IMR-90 (cell line): Measurements from ENCODE around the gene GCC2. TPM values are rescaled to one million over a fixed set of nuclear protein-coding genes. Genes with fewer than 3 reads are reported as not detected.

Experiments used
- ATAC-seq: fragments of 200-7000 bp; cut with Tn5 transposase; 2 replicates; pipeline ENCODE4 v1.9.1; 2020; ENCODE audit warnings: low read depth, mild to moderate bottlenecking, moderate library complexity
- BruUV-seq: library from RNA; stranded (reverse); fragments of 400-500 nt; replicated peaks from 2 replicates; lab custom pipeline; 2021; lab: Mats Ljungman, UMichigan
- CTCF ChIA-PET: fragments of 300-600 bp; formaldehyde crosslinking; extraction: SDS; loops from one replicate; lab custom pipeline; 2021; ENCODE audit warnings: antibody characterized with exemption; lab: Yijun Ruan, JAX
- POLR2A ChIA-PET: fragments of 300-600 bp; sonication (Branson Sonifier 250); formaldehyde crosslinking; loops from one replicate; lab custom pipeline; 2022; ENCODE audit warnings: antibody characterized with exemption; ENCODE audit not compliant: unreplicated experiment; lab: Charles Lee
- DNase-seq: peaks from one replicate; pipeline ENCODE4 v3.0.0; 2013
- H2AFZ ChIP-seq: replicated peaks from 2 replicates; pipeline ENCODE3; 2013; ENCODE audit warnings: low read length, mild to moderate bottlenecking; ENCODE audit not compliant: poor library complexity
- H2AK5ac ChIP-seq: 2 replicates; pipeline ENCODE4 v1.6.1; 2013; ENCODE audit warnings: low read depth, low read length, inconsistent platforms
- H2AK9ac ChIP-seq: replicated peaks from 2 replicates; pipeline ENCODE3; 2013; ENCODE audit warnings: mild to moderate bottlenecking, low read depth, low read length, moderate library complexity; ENCODE audit not compliant: poor library complexity
- H2BK120ac ChIP-seq: 2 replicates; pipeline ENCODE4 v1.6.1; 2013; ENCODE audit warnings: low read depth, low read length, inconsistent platforms
- H2BK15ac ChIP-seq: 3 replicates; pipeline ENCODE4 v1.6.1; 2013; ENCODE audit warnings: low read depth, low read length, inconsistent platforms
- H2BK20ac ChIP-seq: 2 replicates; pipeline ENCODE4 v1.6.1; 2013; ENCODE audit warnings: low read depth, mild to moderate bottlenecking, inconsistent platforms, low read length, moderate library complexity
- H2BK5ac ChIP-seq: 2 replicates; pipeline ENCODE4 v1.6.1; 2013; ENCODE audit warnings: mild to moderate bottlenecking, low read depth, low read length, inconsistent platforms; ENCODE audit not compliant: poor library complexity, severe bottlenecking
- H3K14ac ChIP-seq: replicated peaks from 2 replicates; pipeline ENCODE4 v1.6.1; 2013; ENCODE audit warnings: low read depth, low read length, inconsistent platforms
- H3K18ac ChIP-seq: 2 replicates; pipeline ENCODE4 v1.6.1; 2013; ENCODE audit warnings: low read depth, low read length, control low read depth
- H3K23ac ChIP-seq: 2 replicates; pipeline ENCODE4 v1.6.1; 2013; ENCODE audit warnings: low read depth, low read length, inconsistent platforms
- H3K27ac ChIP-seq: 2 replicates; pipeline ENCODE4 v1.5.1; 2013; ENCODE audit warnings: mild to moderate bottlenecking, control low read depth, low read length; ENCODE audit not compliant: insufficient read depth
- H3K27me3 ChIP-seq: 2 replicates; pipeline ENCODE4 v1.6.1; 2013; ENCODE audit warnings: low read length; ENCODE audit not compliant: control insufficient read depth, insufficient read depth
- H3K36me3 ChIP-seq: 2 replicates; pipeline ENCODE4 v1.6.1; 2013; ENCODE audit warnings: low read length, mixed read lengths; ENCODE audit not compliant: control insufficient read depth, insufficient read depth
- H3K4ac ChIP-seq: 2 replicates; pipeline ENCODE4 v1.6.1; 2013; ENCODE audit warnings: low read depth, low read length, inconsistent platforms
- H3K4me1 ChIP-seq: 2 replicates; pipeline ENCODE4 v1.6.1; 2013; ENCODE audit warnings: low read length, mixed read lengths; ENCODE audit not compliant: control insufficient read depth, insufficient read depth
- H3K4me2 ChIP-seq: 2 replicates; pipeline ENCODE4 v1.6.1; 2013; ENCODE audit warnings: low read depth, mild to moderate bottlenecking, control low read depth, low read length, moderate library complexity
- H3K4me3 ChIP-seq: 2 replicates; pipeline ENCODE4 v1.5.1; 2013; ENCODE audit warnings: low read depth, mild to moderate bottlenecking, control low read depth, low read length, moderate library complexity; ENCODE audit not compliant: insufficient read depth
- H3K56ac ChIP-seq: 2 replicates; pipeline ENCODE4 v1.6.1; 2013; ENCODE audit warnings: low read length, inconsistent platforms; ENCODE audit not compliant: insufficient read depth; ENCODE audit errors: extremely low read depth
- H3K79me1 ChIP-seq, 2 experiments: 2 replicates each; pipeline ENCODE4 v1.6.1; 2013; ENCODE audit warnings: low read length in 2 of 2, inconsistent platforms in 1 of 2, low read depth in 1 of 2
- H3K9ac ChIP-seq: 2 replicates; pipeline ENCODE4 v1.6.1; 2013; ENCODE audit warnings: low read depth, low read length, control low read depth
- H3K9me1 ChIP-seq: 2 replicates; pipeline ENCODE4 v1.6.1; 2013; ENCODE audit warnings: low read length, inconsistent platforms; ENCODE audit not compliant: insufficient read depth
- H3K9me3 ChIP-seq: 2 replicates; pipeline ENCODE4 v1.6.1; 2013; ENCODE audit warnings: low read length; ENCODE audit not compliant: control insufficient read depth, insufficient read depth
- H4K20me1 ChIP-seq: 2 replicates; pipeline ENCODE4 v1.6.1; 2013; ENCODE audit warnings: low read length, inconsistent platforms; ENCODE audit not compliant: insufficient read depth
- H4K5ac ChIP-seq: 2 replicates; pipeline ENCODE4 v1.6.1; 2013; ENCODE audit warnings: mild to moderate bottlenecking, low read depth, low read length, control low read depth
- H4K8ac ChIP-seq, 2 experiments: 2 replicates each; pipeline ENCODE4 v1.6.1; 2013; ENCODE audit warnings: low read depth in 2 of 2, low read length in 2 of 2, control low read depth in 1 of 2, inconsistent platforms in 1 of 2
- H4K91ac ChIP-seq: 2 replicates; pipeline ENCODE4 v1.6.1; 2013; ENCODE audit warnings: low read depth, low read length, inconsistent platforms; ENCODE audit not compliant: insufficient read depth
- BHLHE40 ChIP-seq: fragments of 150-350 bp; IDR thresholded peaks from 2 replicates; pipeline ENCODE4 v1.6.1; 2016; ENCODE audit warnings: mild to moderate bottlenecking, low read depth, low read length
- CHD1 ChIP-seq: IDR thresholded peaks from 2 replicates; pipeline ENCODE4 v1.6.1; 2012; ENCODE audit warnings: low read depth, low read length, improper control_type of control experiment
- FOS ChIP-seq: fragments of 150-350 bp; IDR thresholded peaks from 2 replicates; pipeline ENCODE4 v1.6.1; 2016; ENCODE audit warnings: low read depth, low read length
- MAFK ChIP-seq: IDR thresholded peaks from 2 replicates; pipeline ENCODE4 v1.6.1; 2012; ENCODE audit warnings: low read depth, low read length, improper control_type of control experiment
- MAZ ChIP-seq: IDR thresholded peaks from 2 replicates; pipeline ENCODE4 v1.6.1; 2012; ENCODE audit warnings: low read depth, mild to moderate bottlenecking, low read length, improper control_type of control experiment, moderate library complexity, borderline replicate concordance
- MXI1 ChIP-seq: IDR thresholded peaks from 2 replicates; pipeline ENCODE4 v1.6.1; 2012; ENCODE audit warnings: low read depth, mild to moderate bottlenecking, low read length, moderate library complexity, borderline replicate concordance
- POLR2A ChIP-seq: IDR thresholded peaks from 2 replicates; pipeline ENCODE4 v1.6.1; 2012; ENCODE audit warnings: mild to moderate bottlenecking, low read depth, low read length
- RAD21 ChIP-seq: IDR thresholded peaks from 2 replicates; pipeline ENCODE4 v1.6.1; 2012; ENCODE audit warnings: low read length, improper control_type of control experiment
- RCOR1 ChIP-seq: IDR thresholded peaks from 2 replicates; pipeline ENCODE4 v1.6.1; 2012; ENCODE audit warnings: mild to moderate bottlenecking, low read length, improper control_type of control experiment; ENCODE audit not compliant: insufficient replicate concordance
- RFX5 ChIP-seq: IDR thresholded peaks from 2 replicates; pipeline ENCODE4 v1.8.0; 2012; ENCODE audit warnings: low read depth, mild to moderate bottlenecking, low read length, moderate library complexity
- WGBS, 2 experiments: methylation state at CpG; one replicate each; pipeline versions ENCODE4 v1.1.5 to v1.1.7; 2013; ENCODE audit warnings: missing lambda C conversion rate in 2 of 2; ENCODE audit not compliant: insufficient read length in 1 of 2; ENCODE audit errors: extremely low coverage in 2 of 2; 5-methylcytosine and 5-hydroxymethylcytosine counted together
- dilution Hi-C: fragments of 300-500 bp; cut with HindIII; formaldehyde crosslinking; loops from one replicate; pipeline ENCODE4 v1.14.3; 2018; ENCODE audit warnings: low sequenced_read_pairs; ENCODE audit not compliant: unreplicated experiment
- in situ Hi-C: fragments of 300-500 bp; cut with MboI; formaldehyde crosslinking; loops from 3 replicates; pipeline ENCODE4 v1.14.3; 2019; ENCODE audit warnings: low sequenced_read_pairs, inconsistent platforms, mixed read lengths
- intact Hi-C: fragments of 100-400 bp; cut with micrococcal nuclease; formaldehyde crosslinking; loops from 2 replicates; pipeline ENCODE4 v1.10.0; 2022
- polyA plus RNA-seq, 3 experiments: library from polyadenylated mRNA; depleted of rRNA; stranded (reverse); fragments of >200 nt; gene quantifications; 2 replicates each; pipeline ENCODE4 v1.2.3, GENCODE V29; 2012; ENCODE audit warnings: low replicate concordance in 1 of 3
- total RNA-seq: library from RNA; depleted of rRNA; stranded (reverse); fragments of >200 nt; gene quantifications from 2 replicates; pipeline ENCODE4 v1.2.3, GENCODE V29; 2012
- TF ChIP-seq, protein P1 (sequence below): fragments of 150-350 bp; IDR thresholded peaks from 2 replicates; pipeline ENCODE4 v1.6.1; 2016; ENCODE audit warnings: low read depth, mild to moderate bottlenecking, low read length, moderate library complexity, borderline replicate concordance
- TF ChIP-seq, protein P2 (sequence below): conservative IDR thresholded peaks from 2 replicates; pipeline ENCODE4 v1.5.1; 2012; ENCODE audit warnings: mild to moderate bottlenecking, low read depth, low read length, improper control_type of control experiment
- TF ChIP-seq, protein P3 (sequence below): fragments of 150-350 bp; IDR thresholded peaks from 2 replicates; pipeline ENCODE4 v1.6.1; 2017; ENCODE audit warnings: mild to moderate bottlenecking, antibody characterized with exemption, low read length, low read depth

The GCC2 gene
- total and polyA plus RNA-seq, 2 of the 4 experiments (the other 2 are of a cell fraction): 6.4 to 8.6 TPM

DNA sequence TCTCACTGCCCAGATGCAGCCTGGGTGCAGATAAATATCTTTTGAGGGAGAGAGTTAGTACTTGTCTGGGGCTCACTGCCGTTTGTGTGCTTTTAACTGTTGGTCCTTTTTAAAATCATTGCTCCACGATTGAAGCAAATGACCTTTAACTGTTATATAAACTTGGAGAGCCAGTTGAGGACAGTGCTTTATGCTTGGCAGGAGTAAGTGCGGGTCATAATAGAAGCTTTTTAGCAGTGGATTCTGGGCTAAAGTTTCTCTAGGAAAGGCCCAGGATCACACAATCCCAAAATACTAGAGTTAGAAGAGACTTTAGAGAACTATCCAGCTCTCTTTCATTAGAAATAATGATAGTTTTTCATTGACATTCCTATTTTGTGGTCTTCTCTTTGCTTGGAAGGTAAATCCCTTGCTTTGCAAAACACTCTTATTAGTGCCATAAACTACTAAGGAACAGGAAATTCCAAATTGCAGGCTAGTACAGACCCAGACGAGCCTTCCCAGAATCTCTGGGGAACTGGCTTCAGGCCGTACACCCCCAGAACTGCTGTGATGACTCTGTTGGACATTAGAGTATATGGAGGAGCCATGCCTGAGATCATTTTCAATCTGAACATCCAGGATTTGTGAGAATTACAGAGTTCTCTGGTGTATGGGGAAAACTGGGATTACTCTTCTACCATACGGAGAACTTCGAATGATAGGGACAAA lies 104.4 kb downstream of the GCC2 start (continued):
- TF ChIP-seq RFX5: no peak

DNA sequence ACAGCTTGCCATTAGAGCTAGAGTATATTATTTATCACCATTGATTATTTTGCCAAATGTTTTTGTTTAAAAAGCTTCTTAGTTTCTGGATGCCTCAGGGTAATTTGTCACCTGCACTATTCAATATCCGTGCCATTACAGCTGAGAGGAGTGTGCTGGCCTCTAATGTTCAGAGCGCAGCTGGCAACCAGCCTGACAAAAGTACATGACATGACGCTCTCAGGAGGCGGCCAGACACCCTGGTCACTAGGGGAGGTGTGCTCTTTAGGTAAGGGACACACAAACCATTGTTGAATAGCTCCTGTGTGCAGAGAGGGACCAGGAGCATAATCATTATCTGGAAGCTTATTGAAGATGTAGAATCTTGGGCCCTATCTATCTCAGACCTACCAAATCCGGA lies 105.5 kb downstream of the GCC2 start:
- in situ Hi-C loops: no loop called here
- peak overlapping the region in 1 of 2 experiments; percentile 13; a peak in 1 of 4 replicates for H4K8ac ChIP-seq
- H4K91ac ChIP-seq: no peak overlapping the region
- intact Hi-C loops: no loop called here
- DNase-seq (no peak), ATAC-seq (no peak)
- H2AK5ac ChIP-seq: no peak overlapping the region
- 94% methylated on average over 3 of the region's 5 CpGs; no CpG with 5 or more reads in 1 of the 2 experiments for WGBS, 2 experiments
- H3K9me3 ChIP-seq: no peaks in the 10 kb centered on the region
- H3K9ac ChIP-seq: no peak overlapping the region
- H3K4me2 ChIP-seq: no peak overlapping the region
- no peaks in the 10 kb centered on the region for H3K36me3 ChIP-seq
- peak overlapping the region; percentile 25; the same call in 1 of the 2 replicates for H3K23ac ChIP-seq
- no peak overlapping the region for H2BK5ac ChIP-seq
- ChIA-PET CTCF (no interaction called here), POLR2A (no interaction called here)
- H2BK15ac ChIP-seq: no peak overlapping the region
- no peak overlapping the region for H3K56ac ChIP-seq
- H2AFZ ChIP-seq: no peak overlapping the region
- dilution Hi-C loops: no loop called here
- H2BK120ac ChIP-seq: no peak overlapping the region
- no peak overlapping the region for H3K14ac ChIP-seq
- no peak overlapping the region for H4K5ac ChIP-seq
- no peaks in the 10 kb centered on the region for H3K27me3 ChIP-seq
- no peak overlapping the region for H3K18ac ChIP-seq
- no peak overlapping the region for H3K4ac ChIP-seq
- H4K20me1 ChIP-seq: peaks cover 47% of the 10 kb centered on the region
- no TSS peak for BruUV-seq
- no peak overlapping the region for H3K27ac ChIP-seq
- peaks cover 29% of the 10 kb centered on the region for H3K9me1 ChIP-seq
- no peak overlapping the region for H2AK9ac ChIP-seq
- H2BK20ac ChIP-seq: no peak overlapping the region
- TF ChIP-seq CHD1: no peak
- no peak for TF ChIP-seq RAD21
- TF ChIP-seq BHLHE40: no peak
- TF ChIP-seq FOS: no peak
- TF ChIP-seq MAZ: no peak
- no peak for TF ChIP-seq MXI1
- TF ChIP-seq RFX5: no peak
- TF ChIP-seq, protein P1, sequence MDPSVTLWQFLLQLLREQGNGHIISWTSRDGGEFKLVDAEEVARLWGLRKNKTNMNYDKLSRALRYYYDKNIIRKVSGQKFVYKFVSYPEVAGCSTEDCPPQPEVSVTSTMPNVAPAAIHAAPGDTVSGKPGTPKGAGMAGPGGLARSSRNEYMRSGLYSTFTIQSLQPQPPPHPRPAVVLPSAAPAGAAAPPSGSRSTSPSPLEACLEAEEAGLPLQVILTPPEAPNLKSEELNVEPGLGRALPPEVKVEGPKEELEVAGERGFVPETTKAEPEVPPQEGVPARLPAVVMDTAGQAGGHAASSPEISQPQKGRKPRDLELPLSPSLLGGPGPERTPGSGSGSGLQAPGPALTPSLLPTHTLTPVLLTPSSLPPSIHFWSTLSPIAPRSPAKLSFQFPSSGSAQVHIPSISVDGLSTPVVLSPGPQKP: no peak
- TF ChIP-seq MAFK: no peak
- TF ChIP-seq, protein P2, sequence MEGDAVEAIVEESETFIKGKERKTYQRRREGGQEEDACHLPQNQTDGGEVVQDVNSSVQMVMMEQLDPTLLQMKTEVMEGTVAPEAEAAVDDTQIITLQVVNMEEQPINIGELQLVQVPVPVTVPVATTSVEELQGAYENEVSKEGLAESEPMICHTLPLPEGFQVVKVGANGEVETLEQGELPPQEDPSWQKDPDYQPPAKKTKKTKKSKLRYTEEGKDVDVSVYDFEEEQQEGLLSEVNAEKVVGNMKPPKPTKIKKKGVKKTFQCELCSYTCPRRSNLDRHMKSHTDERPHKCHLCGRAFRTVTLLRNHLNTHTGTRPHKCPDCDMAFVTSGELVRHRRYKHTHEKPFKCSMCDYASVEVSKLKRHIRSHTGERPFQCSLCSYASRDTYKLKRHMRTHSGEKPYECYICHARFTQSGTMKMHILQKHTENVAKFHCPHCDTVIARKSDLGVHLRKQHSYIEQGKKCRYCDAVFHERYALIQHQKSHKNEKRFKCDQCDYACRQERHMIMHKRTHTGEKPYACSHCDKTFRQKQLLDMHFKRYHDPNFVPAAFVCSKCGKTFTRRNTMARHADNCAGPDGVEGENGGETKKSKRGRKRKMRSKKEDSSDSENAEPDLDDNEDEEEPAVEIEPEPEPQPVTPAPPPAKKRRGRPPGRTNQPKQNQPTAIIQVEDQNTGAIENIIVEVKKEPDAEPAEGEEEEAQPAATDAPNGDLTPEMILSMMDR: no peak
- TF ChIP-seq, protein P3, sequence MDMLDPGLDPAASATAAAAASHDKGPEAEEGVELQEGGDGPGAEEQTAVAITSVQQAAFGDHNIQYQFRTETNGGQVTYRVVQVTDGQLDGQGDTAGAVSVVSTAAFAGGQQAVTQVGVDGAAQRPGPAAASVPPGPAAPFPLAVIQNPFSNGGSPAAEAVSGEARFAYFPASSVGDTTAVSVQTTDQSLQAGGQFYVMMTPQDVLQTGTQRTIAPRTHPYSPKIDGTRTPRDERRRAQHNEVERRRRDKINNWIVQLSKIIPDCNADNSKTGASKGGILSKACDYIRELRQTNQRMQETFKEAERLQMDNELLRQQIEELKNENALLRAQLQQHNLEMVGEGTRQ: no peak
- no peak for TF ChIP-seq POLR2A
- no peak for TF ChIP-seq RCOR1
- H3K4me3 ChIP-seq: no peak overlapping the region
- peaks cover 12% of the 10 kb centered on the region for H3K4me1 ChIP-seq
- H3K79me1 ChIP-seq: peaks cover 34 to 56% of the 10 kb centered on the region in 2 experiments
